Measurements from ENCODE around the gene ADGRB2.

ADGRB2 gene

GRCh38 chr1:31690921-31691320 lies 73.2 kb downstream of the ADGRB2 start:
- Histone ChIP-seq H3K4me2 (ENCODE audit: low read depth, low read length, poor library complexity, severe bottlenecking) (no peak overlapping the region), H3K79me2 (ENCODE audit: insufficient read depth, low read length) (no peaks in the 10 kb centered on the region), H3K36me3 (ENCODE audit: low read length) (no peaks in the 10 kb centered on the region), H3K4me3 (ENCODE audit: insufficient read depth, low read length, poor library complexity, severe bottlenecking) (no peak overlapping the region), H3K27me3 (ENCODE audit: low read length) (no peaks in the 10 kb centered on the region), H4K20me1 (ENCODE audit: low read depth, low read length) (no peaks in the 10 kb centered on the region), H3K9me2 (replicated peaks; ENCODE audit: insufficient read depth, low read length) (no peaks in the 10 kb centered on the region), H3K9me3 (ENCODE audit: insufficient read depth, low read length) (no peaks in the 10 kb centered on the region), H3F3A (ENCODE audit: insufficient read depth) (no peaks in the 10 kb centered on the region), H3K27ac (ENCODE audit: low read depth, low read length) (no peak overlapping the region), H2AFZ (ENCODE audit: low read depth, low read length, severe bottlenecking) (no peak overlapping the region), H3K9ac (ENCODE audit: low read length) (no peak overlapping the region)
- no peak for TF ChIP-seq EZH2phosphoT487 (conservative IDR thresholded peaks at IDR 0.05; ENCODE audit: low read length)
- no peak for TF ChIP-seq CTCF (IDR thresholded peaks at IDR 0.05; ENCODE audit: insufficient read depth, low read length, poor library complexity, severe bottlenecking)

- no peaks in the 10 kb centered on the region for H3F3A ChIP-seq (ENCODE audit: insufficient read depth)
- H2AFZ ChIP-seq (ENCODE audit: low read depth, low read length, severe bottlenecking) = no peak overlapping the region
- no peaks in the 10 kb centered on the region for H3K9me2 ChIP-seq (replicated peaks; ENCODE audit: insufficient read depth, low read length)
- H3K4me2 ChIP-seq (ENCODE audit: low read depth, low read length, poor library complexity, severe bottlenecking) = no peak overlapping the region
- no peak overlapping the region for H3K9ac ChIP-seq (ENCODE audit: low read length)
- no peaks in the 10 kb centered on the region for H3K36me3 ChIP-seq (ENCODE audit: low read length)
- no peaks in the 10 kb centered on the region for H3K27me3 ChIP-seq (ENCODE audit: low read length)
- no peak overlapping the region for H3K27ac ChIP-seq (ENCODE audit: low read depth, low read length)
- H3K79me2 ChIP-seq (ENCODE audit: insufficient read depth, low read length) = no peaks in the 10 kb centered on the region
- TF ChIP-seq EZH2phosphoT487 (conservative IDR thresholded peaks at IDR 0.05; ENCODE audit: low read length) = no peak
- TF ChIP-seq CTCF (IDR thresholded peaks at IDR 0.05; ENCODE audit: insufficient read depth, low read length, poor library complexity, severe bottlenecking) = no peak
- no peak overlapping the region for H3K4me3 ChIP-seq (ENCODE audit: insufficient read depth, low read length, poor library complexity, severe bottlenecking)
- no peaks in the 10 kb centered on the region for H3K9me3 ChIP-seq (ENCODE audit: insufficient read depth, low read length)
- no peaks in the 10 kb centered on the region for H4K20me1 ChIP-seq (ENCODE audit: low read depth, low read length)
Observed at GRCh38 chr1:31689854-31690253, 74.3 kb downstream of the ADGRB2 start.

GRCh38 chr1:31689379-31689778 lies 74.8 kb downstream of the ADGRB2 start:
- Histone ChIP-seq H3K36me3 (ENCODE audit: low read length) (no peaks in the 10 kb centered on the region), H3K4me2 (ENCODE audit: low read depth, low read length, poor library complexity, severe bottlenecking) (no peak overlapping the region), H3F3A (ENCODE audit: insufficient read depth) (no peaks in the 10 kb centered on the region), H3K9me2 (replicated peaks; ENCODE audit: insufficient read depth, low read length) (no peaks in the 10 kb centered on the region), H3K4me3 (ENCODE audit: insufficient read depth, low read length, poor library complexity, severe bottlenecking) (no peak overlapping the region), H3K9me3 (ENCODE audit: insufficient read depth, low read length) (no peaks in the 10 kb centered on the region), H3K27me3 (ENCODE audit: low read length) (no peaks in the 10 kb centered on the region), H2AFZ (ENCODE audit: low read depth, low read length, severe bottlenecking) (no peak overlapping the region), H3K79me2 (ENCODE audit: insufficient read depth, low read length) (no peaks in the 10 kb centered on the region), H3K27ac (ENCODE audit: low read depth, low read length) (no peak overlapping the region), H4K20me1 (ENCODE audit: low read depth, low read length) (no peaks in the 10 kb centered on the region), H3K9ac (ENCODE audit: low read length) (no peak overlapping the region)
- TF ChIP-seq CTCF (IDR thresholded peaks at IDR 0.05; ENCODE audit: insufficient read depth, low read length, poor library complexity, severe bottlenecking) = no peak
- no peak for TF ChIP-seq EZH2phosphoT487 (conservative IDR thresholded peaks at IDR 0.05; ENCODE audit: low read length)
